Neural cell (in vitro differentiated cells): ENCODE data around the gene STAT4. TPM values are rescaled to one million over a fixed set of nuclear protein-coding genes. Genes with fewer than 3 reads are reported as not detected.

Experiments used
- H2AFZ ChIP-seq: fragments of 200-600, 300-800 bp; sonication (generic), shearing (Covaris generic); 2 replicates; pipeline ENCODE4 v1.6.0; 2014; ENCODE audit warnings: low read depth, mild to moderate bottlenecking, antibody characterized with exemption, low read length, moderate library complexity
- H3F3A ChIP-seq: fragments of 200-600 bp; shearing (Covaris generic); 2 replicates; pipeline ENCODE4 v1.6.1; 2016; ENCODE audit warnings: mild to moderate bottlenecking, moderate library complexity, mixed read lengths, antibody characterized with exemption, low read length; ENCODE audit not compliant: insufficient read depth, poor library complexity, severe bottlenecking
- H3K27ac ChIP-seq: fragments of 200-600, 300-800 bp; sonication (generic), shearing (Covaris generic); 2 replicates; pipeline ENCODE4 v1.5.1; 2014; ENCODE audit warnings: mild to moderate bottlenecking, low read length, moderate library complexity
- H3K27me3 ChIP-seq: fragments of 300-800, 200-600 bp; sonication (generic), shearing (Covaris generic); 2 replicates; pipeline ENCODE4 v1.6.0; 2014; ENCODE audit warnings: mild to moderate bottlenecking, low read depth, low read length, moderate library complexity; ENCODE audit not compliant: insufficient read depth
- H3K36me3 ChIP-seq: fragments of 300-800, 200-600 bp; sonication (generic), shearing (Covaris generic); 2 replicates; pipeline ENCODE4 v1.5.1; 2014; ENCODE audit warnings: mild to moderate bottlenecking, antibody characterized with exemption, low read length, moderate library complexity; ENCODE audit not compliant: insufficient read depth
- H3K4me2 ChIP-seq: fragments of 300-800, 200-600 bp; sonication (generic), shearing (Covaris generic); 2 replicates; pipeline ENCODE4 v1.6.0; 2014; ENCODE audit warnings: mild to moderate bottlenecking, low read length
- H3K4me3 ChIP-seq: fragments of 300-800, 200-600 bp; sonication (generic), shearing (Covaris generic); 2 replicates; pipeline ENCODE4 v1.5.1; 2014; ENCODE audit warnings: mild to moderate bottlenecking, low read length, moderate library complexity
- H3K79me2 ChIP-seq: fragments of 200-600 bp; shearing (Covaris generic); replicated peaks from 2 replicates; pipeline ENCODE4 v1.6.0; 2014; ENCODE audit warnings: mild to moderate bottlenecking, low read length, moderate library complexity; ENCODE audit not compliant: insufficient read depth
- H3K9ac ChIP-seq: fragments of 300-800, 200-600 bp; sonication (generic), shearing (Covaris generic); 2 replicates; pipeline ENCODE4 v1.6.1; 2016; ENCODE audit warnings: mild to moderate bottlenecking, low read length, mixed read lengths
- H3K9me2 ChIP-seq: fragments of 200-600 bp; shearing (Covaris generic); 2 replicates; pipeline ENCODE4 v1.6.1; 2016; ENCODE audit warnings: mild to moderate bottlenecking, low read length, mixed read lengths; ENCODE audit not compliant: insufficient read depth
- H3K9me3 ChIP-seq: fragments of 200-600, 300-800 bp; sonication (generic), shearing (Covaris generic); 2 replicates; pipeline ENCODE4 v1.6.1; 2016; ENCODE audit warnings: mild to moderate bottlenecking, mixed run types, low read length, moderate library complexity, mixed read lengths
- H4K20me1 ChIP-seq: fragments of 200-600 bp; shearing (Covaris generic); 2 replicates; pipeline ENCODE4 v1.6.1; 2016; ENCODE audit warnings: mild to moderate bottlenecking, mixed run types; ENCODE audit not compliant: insufficient read depth
- EP300 ChIP-seq: fragments of 450-650 bp; conservative IDR thresholded peaks from 2 replicates; pipeline ENCODE4 v1.6.1; 2014; ENCODE audit warnings: antibody characterized with exemption, mild to moderate bottlenecking, moderate library complexity; ENCODE audit not compliant: poor library complexity, severe bottlenecking
- EZH2 ChIP-seq: fragments of 200-600, 300-800 bp; shearing (Covaris generic), sonication (generic); IDR thresholded peaks from 2 replicates; pipeline ENCODE4 v1.6.1; 2014; ENCODE audit warnings: antibody characterized with exemption, low read length, borderline replicate concordance, mild to moderate bottlenecking; ENCODE audit not compliant: insufficient read depth, poor library complexity, severe bottlenecking
- MXI1 ChIP-seq: fragments of 450-650 bp; conservative IDR thresholded peaks from 2 replicates; pipeline ENCODE4 v1.6.1; 2014; ENCODE audit warnings: antibody characterized with exemption, mild to moderate bottlenecking; ENCODE audit not compliant: poor library complexity, severe bottlenecking
- POLR2AphosphoS5 ChIP-seq: IDR thresholded peaks from 2 replicates; pipeline ENCODE4 v1.6.1; 2012
- RAD21 ChIP-seq: fragments of 450-650 bp; conservative IDR thresholded peaks from 2 replicates; pipeline ENCODE4 v1.6.1; 2014; ENCODE audit warnings: antibody characterized with exemption, mild to moderate bottlenecking, moderate library complexity
- REST ChIP-seq: IDR thresholded peaks from 2 replicates; pipeline ENCODE4 v1.6.1; 2012; ENCODE audit warnings: borderline replicate concordance
- SMC3 ChIP-seq: fragments of 450-650 bp; conservative IDR thresholded peaks from 2 replicates; pipeline ENCODE4 v1.6.1; 2014; ENCODE audit warnings: antibody characterized with exemption, mild to moderate bottlenecking, moderate library complexity; ENCODE audit not compliant: poor library complexity
- TAF1 ChIP-seq: IDR thresholded peaks from 2 replicates; pipeline ENCODE4 v1.6.1; 2012; ENCODE audit warnings: low read depth
- polyA plus RNA-seq: library from polyadenylated mRNA; depleted of rRNA; stranded (reverse); fragments of >200 nt; gene quantifications from 2 replicates; pipeline ENCODE4 v1.2.3, GENCODE V29; 2014
- TF ChIP-seq, protein P1 (sequence below): fragments of 450-650 bp; IDR thresholded peaks from 2 replicates; pipeline ENCODE4 v1.5.1; 2014; ENCODE audit warnings: antibody characterized with exemption, mild to moderate bottlenecking, moderate library complexity; ENCODE audit not compliant: poor library complexity, severe bottlenecking

STAT4 gene
- polyA plus RNA-seq, 1 donor from 2014 or later: 3.7 TPM

- Histone ChIP-seq H3K4me2 (no peak overlapping the region), H3K27me3 (no peaks in the 10 kb centered on the region), H3K79me2 (no peaks in the 10 kb centered on the region), H3K4me3 (no peak overlapping the region), H3K9ac (no peak overlapping the region), H4K20me1 (no peaks in the 10 kb centered on the region), H3K27ac (no peak overlapping the region), H3K9me3 (no peaks in the 10 kb centered on the region), H3F3A (no peaks in the 10 kb centered on the region), H2AFZ (no peak overlapping the region), H3K36me3 (no peaks in the 10 kb centered on the region), H3K9me2 (no peaks in the 10 kb centered on the region)
- TF ChIP-seq REST (no peak), EP300 (no peak), RAD21 (no peak), SMC3 (no peak), TAF1 (no peak), EZH2 (no peak), MXI1 (no peak), POLR2AphosphoS5 (no peak)
- TF ChIP-seq, protein P1, sequence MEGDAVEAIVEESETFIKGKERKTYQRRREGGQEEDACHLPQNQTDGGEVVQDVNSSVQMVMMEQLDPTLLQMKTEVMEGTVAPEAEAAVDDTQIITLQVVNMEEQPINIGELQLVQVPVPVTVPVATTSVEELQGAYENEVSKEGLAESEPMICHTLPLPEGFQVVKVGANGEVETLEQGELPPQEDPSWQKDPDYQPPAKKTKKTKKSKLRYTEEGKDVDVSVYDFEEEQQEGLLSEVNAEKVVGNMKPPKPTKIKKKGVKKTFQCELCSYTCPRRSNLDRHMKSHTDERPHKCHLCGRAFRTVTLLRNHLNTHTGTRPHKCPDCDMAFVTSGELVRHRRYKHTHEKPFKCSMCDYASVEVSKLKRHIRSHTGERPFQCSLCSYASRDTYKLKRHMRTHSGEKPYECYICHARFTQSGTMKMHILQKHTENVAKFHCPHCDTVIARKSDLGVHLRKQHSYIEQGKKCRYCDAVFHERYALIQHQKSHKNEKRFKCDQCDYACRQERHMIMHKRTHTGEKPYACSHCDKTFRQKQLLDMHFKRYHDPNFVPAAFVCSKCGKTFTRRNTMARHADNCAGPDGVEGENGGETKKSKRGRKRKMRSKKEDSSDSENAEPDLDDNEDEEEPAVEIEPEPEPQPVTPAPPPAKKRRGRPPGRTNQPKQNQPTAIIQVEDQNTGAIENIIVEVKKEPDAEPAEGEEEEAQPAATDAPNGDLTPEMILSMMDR: no peak
Observed at GRCh38 chr2:191128172-191128910, 22.5 kb downstream of the STAT4 start.

GRCh38 chr2:191127235-191127634 lies 23.6 kb downstream of the STAT4 start:
- Histone ChIP-seq H4K20me1 (no peaks in the 10 kb centered on the region), H3K9ac (no peak overlapping the region), H3K9me3 (no peaks in the 10 kb centered on the region), H3K9me2 (no peaks in the 10 kb centered on the region), H3F3A (no peaks in the 10 kb centered on the region), H3K27me3 (no peaks in the 10 kb centered on the region), H3K36me3 (no peaks in the 10 kb centered on the region), H3K27ac (no peak overlapping the region), H2AFZ (no peak overlapping the region), H3K4me3 (no peak overlapping the region), H3K79me2 (no peaks in the 10 kb centered on the region), H3K4me2 (no peak overlapping the region)
- TF ChIP-seq, protein P1: no peak
- TF ChIP-seq TAF1 (no peak), REST (no peak), EZH2 (no peak), MXI1 (no peak), POLR2AphosphoS5 (no peak), RAD21 (no peak), SMC3 (no peak), EP300 (no peak)
